Adrenal gland (tissue), 5 donors: ENCODE results near the gene TMPRSS4.

ENCODE experiments used
- POLR2A ChIP-seq, 2 donors: fragments of 450-650 bp; IDR thresholded peaks; one replicate each; pipeline ENCODE4 v1.6.1; 2017; ENCODE audit warnings: antibody characterized with exemption in 2 of 2, mild to moderate bottlenecking in 2 of 2, moderate library complexity in 1 of 2
- TF ChIP-seq, protein P1 (sequence below), 6 experiments: fragments of 450-650 bp in 4 of 6; fragments of 200-600 bp in 2 of 6; sonication (generic) in 1 of 6; IDR thresholded peaks; 1 replicate in 5 of 6; 2 replicates in 1 of 6; pipeline versions ENCODE4 v1.5.1 to v1.8.0; 2016 to 2021; ENCODE audit warnings: antibody characterized with exemption in 6 of 6, mild to moderate bottlenecking in 2 of 6, moderate library complexity in 1 of 6
- donor health status: DM: no; HTN: no; CAD: no.

- TF ChIP-seq, protein P1, sequence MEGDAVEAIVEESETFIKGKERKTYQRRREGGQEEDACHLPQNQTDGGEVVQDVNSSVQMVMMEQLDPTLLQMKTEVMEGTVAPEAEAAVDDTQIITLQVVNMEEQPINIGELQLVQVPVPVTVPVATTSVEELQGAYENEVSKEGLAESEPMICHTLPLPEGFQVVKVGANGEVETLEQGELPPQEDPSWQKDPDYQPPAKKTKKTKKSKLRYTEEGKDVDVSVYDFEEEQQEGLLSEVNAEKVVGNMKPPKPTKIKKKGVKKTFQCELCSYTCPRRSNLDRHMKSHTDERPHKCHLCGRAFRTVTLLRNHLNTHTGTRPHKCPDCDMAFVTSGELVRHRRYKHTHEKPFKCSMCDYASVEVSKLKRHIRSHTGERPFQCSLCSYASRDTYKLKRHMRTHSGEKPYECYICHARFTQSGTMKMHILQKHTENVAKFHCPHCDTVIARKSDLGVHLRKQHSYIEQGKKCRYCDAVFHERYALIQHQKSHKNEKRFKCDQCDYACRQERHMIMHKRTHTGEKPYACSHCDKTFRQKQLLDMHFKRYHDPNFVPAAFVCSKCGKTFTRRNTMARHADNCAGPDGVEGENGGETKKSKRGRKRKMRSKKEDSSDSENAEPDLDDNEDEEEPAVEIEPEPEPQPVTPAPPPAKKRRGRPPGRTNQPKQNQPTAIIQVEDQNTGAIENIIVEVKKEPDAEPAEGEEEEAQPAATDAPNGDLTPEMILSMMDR (IDR thresholded peaks at IDR 0.05) = no peak
- TF ChIP-seq POLR2A (IDR thresholded peaks at IDR 0.05) = no peak
Observed at GRCh38 chr11:118144301-118145268, 67.7 kb downstream of the TMPRSS4 start.
